Raji (cell line): Measurements from ENCODE around the gene TTYH2.

Source experiments
- POLR2A ChIP-seq: IDR thresholded peaks from 2 replicates; pipeline ENCODE4 v1.6.1; 2011; ENCODE audit warnings: low read depth, low read length, control low read depth; ENCODE audit not compliant: insufficient read depth

The TTYH2 gene

GRCh38 chr17:74204474-74204873 is 8.9 kb upstream of the TTYH2 start:
- TF ChIP-seq POLR2A = no peak

DNA sequence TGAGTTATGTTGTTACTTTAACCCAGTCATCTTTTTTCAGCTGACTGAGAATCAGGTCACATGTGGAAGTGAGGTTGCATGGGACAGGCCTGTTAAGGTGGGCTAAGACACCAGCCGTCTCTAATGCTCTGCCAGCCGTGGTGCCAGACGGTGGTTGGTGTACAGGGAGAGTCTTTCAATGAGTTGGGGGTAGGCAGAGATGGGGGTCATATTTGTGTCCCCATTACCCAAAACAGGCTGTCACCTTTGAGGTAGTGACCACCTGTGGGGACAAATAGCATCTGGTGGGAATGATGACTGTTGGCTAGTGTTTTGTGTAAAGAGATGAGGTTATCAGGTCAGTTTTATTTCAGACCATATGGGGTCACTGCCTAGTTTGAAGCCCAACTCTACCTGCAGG is 8.1 kb upstream of the TTYH2 start:
- TF ChIP-seq POLR2A = no peak

GRCh38 chr17:74206332-74206818 is 7.0 kb upstream of the TTYH2 start:
- TF ChIP-seq POLR2A = no peak

DNA sequence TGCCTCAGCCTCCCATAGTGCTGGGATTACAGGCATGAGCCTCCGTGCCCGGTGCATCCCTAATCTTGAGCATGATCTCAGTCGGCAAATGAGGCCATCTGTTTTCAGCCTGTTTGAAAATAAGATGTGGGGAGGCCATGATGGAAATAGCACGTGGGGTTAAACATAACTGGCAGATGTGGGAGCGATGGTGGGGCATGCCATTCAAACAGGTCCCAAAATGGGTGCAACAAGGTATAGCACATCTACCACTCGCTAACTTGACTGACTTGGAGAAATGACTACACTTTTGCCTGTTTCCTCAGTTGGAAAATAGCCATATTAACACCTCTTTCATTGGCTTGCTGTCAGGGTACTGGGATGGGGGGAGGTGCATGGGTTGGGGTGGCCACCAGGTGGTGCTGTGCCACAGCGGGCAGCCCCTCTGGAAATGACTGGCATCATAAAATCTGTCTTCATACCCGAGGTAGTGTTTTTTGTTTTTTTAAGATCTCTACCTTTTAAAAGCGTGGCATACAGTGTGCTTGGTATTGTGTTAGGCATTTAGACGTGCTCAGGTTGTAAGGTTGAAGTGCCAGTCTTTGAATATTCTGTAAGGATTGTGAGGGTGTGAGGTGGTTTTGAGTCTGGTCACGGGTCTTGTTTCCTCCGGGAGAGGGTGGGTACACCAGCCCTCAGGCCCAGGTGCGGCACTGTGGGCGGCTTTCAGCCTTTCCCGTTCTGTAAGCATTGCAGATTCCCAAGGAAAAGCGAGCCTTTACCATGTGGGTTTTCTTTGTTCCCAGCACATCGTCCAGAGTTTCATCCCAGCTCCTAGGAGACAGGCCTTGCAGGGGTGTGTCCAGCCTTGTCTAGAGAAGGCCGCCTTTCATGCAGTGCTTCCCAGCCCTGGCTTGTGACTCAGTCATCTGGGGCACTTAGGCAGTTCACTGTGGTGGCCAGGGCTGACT is 2.9 kb upstream of the TTYH2 start:
- TF ChIP-seq POLR2A = no peak; the same call in 1 of the 2 replicates

- TF ChIP-seq POLR2A = 0 out of 2 replicates have a peak, but pooled peaks have one; percentile 25
These were observed 2.0 kb upstream of the TTYH2 start for GRCh38 chr17:74211141-74211911.

DNA sequence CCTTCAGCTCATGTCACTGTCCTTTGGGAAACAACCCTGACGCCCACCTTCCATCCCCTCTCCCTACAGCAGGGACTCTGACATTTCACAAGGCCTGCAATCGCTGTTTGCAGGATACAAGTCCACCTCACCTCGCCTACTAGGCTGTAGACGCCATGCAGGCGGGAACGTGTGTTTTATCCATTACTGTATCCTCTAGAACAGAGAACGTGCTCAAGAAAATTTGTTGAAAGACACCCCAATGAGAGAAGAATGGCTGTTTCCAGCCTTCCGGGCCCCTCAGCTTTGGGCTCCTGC is 1.5 kb upstream of the TTYH2 start:
- TF ChIP-seq POLR2A = no peak

DNA sequence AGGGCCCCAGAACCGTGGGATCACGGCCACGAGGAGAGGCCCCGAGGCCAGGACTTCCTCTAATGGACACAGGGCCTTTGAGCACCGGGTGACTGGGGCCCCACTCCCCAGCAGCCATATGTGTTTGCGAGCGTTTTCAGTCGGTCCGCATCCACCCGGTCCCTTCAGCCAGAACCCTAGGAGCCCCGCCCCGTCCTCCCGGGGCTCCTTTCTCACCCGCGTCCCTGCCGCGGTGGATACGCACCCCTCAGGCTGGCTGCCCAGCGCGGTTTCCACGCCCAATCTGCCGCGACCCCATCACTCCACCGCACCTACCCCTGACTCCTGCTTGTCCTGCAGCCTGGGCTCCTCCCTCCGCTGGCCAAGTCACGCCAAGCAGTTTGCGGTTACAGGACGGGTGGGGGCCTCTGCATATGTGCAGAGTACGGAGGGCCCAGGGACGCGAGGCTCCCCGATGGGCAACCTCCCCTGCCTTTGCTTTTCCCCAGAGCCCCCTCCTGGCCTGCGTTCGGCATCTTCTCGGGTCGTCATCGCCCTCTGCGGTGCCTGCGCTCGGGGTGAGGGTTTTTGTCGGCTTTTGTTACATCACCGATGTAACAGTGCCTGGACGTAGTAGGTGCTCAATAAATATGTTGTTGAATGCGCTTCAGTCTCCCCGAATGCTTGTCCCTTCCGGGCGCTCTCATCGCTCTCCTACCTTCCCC is 1.0 kb upstream of the TTYH2 start:
- no peak for TF ChIP-seq POLR2A

DNA sequence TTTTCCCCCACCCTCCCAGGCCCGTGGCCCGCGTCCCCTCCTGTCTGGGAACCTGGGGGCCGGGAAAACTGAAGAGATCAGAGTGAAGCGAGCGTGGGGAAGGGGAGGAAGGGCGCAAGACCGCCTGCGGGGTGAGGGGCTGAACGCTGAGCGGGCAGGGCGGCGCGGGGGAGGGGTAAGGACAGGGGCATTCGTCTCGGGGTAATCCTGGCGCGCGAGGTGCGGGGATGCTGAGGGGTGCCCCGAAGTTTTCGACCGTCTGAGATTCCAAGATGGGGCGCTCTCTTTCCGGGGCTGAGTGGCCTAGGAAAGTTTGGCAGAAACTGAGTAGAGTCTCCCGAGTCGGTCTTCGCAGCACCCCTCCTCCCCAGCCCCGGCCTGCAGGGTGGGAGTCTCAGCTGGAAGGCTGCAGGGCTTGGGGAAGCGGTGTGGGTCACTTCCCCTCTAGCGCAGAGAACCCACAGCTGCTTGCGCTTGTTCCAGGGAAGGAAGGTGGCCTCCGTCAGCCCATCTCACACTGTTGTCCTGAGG is 555 bp downstream of the TTYH2 start:
- no peak for TF ChIP-seq POLR2A

DNA sequence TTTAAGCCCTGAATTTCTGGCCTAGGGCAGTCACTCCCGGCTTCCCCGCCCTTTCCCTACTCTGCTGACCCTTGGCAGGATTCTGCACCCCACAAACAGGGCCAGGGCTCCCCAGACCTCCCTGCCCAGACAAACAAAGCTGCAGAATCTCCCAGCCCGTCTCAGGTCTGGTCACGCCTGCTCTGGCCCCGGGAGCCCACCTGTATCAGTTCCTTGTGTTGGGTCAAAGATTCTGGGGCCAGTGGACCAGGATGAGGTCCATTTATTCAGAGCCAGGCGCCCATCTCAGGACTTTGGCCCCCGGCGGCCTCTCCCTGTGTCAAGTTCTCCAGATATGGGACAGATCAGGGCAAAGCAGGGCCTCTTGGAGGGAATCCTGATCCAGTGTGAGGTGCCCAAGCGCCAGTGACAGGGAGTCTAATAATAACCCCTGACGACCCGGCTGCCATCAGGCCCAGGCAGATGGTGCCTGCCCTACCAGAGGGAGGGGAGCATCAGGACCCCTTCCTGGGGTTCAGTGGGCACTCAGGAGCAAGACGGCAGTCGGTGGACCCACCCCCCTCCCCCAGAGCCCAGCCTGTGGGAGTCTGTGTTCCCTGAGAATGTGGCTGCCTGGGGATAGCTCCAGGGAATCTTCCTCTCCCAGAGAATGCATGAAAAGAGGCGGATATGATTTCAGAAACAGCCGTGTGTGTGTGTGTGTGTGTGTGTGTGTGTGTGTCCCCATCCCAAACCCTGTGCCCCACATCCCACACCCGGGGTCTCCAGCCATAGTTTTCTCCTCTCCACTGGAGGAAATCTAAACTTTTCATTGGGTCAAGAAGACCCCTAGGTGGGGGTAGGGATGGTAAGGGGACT is 1.3 kb downstream of the TTYH2 start:
- no peak for TF ChIP-seq POLR2A

GRCh38 chr17:74215342-74215727 is 2.0 kb downstream of the TTYH2 start:
- no peak for TF ChIP-seq POLR2A

- TF ChIP-seq POLR2A = no peak
These were observed 3.1 kb downstream of the TTYH2 start for GRCh38 chr17:74216505-74216904.

DNA sequence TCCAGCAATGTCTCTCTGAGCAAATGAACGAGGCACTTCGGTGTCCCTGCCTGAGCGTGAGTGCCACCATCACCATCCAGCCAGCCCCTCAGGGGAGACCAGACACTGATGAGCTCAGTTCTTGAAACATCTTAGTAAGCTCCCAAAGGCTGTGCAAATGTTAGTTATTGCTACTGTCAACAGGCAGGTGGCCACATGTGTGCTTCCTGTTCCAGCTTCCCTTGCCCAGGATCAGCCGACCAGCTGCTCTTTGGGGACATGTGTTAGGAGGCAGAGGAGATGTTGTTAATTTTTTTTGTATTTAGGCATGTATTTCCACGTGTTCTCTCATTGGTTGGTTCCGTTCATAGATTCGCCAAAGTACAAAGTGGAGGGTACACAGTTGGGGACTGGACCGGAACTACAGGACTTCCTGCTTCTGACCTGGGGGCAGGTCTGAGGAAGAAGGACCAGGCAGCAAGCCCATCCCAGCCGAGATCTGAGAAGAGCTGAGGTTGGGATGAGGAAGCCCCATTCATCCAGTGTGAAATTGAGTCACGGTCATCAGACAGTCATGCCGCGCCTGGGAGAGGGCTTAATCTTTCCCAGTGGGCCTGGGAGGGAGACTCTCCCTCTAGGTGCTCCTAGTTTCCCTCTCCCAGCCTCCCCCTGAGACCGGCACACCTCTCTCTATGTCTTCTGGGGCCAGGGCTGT is 3.8 kb downstream of the TTYH2 start:
- TF ChIP-seq POLR2A = no peak

- TF ChIP-seq POLR2A = no peak
These were observed 4.5 kb downstream of the TTYH2 start for GRCh38 chr17:74217888-74218287.

GRCh38 chr17:74218436-74218835 is 5.1 kb downstream of the TTYH2 start:
- no peak for TF ChIP-seq POLR2A
